ENCODE data around the gene CPA2.

Gene CPA2

DNA sequence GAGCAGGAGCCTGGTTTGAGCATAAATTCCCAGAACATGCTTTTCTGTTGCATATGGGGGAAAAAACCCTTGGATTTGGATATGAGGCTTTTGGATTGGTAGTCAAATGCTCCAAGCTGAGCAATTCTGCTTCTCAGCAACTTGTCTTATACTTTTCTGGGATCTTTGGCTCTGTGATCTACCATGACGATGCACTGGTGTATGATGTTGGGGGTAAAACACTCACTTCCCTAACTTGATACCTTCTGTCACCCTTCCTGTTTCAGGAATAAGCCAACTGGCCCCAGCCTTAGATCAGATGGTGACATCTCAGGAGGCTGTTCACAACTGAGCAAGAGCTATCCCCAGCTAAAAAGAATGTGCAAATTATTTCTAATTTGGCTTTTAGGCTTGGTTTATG is 13.2 kb downstream of the CPA2 start:
- no peak for DNase-seq (ENCODE audit: low read depth, low spot score)

- DNase-seq (ENCODE audit: low read depth, low spot score): peak; percentile 67
These were observed 14.6 kb downstream of the CPA2 start for GRCh38 chr7:130281260-130281659.

GRCh38 chr7:130286881-130287280 is 20.2 kb downstream of the CPA2 start:
- peak; percentile 37 for DNase-seq (ENCODE audit: low read depth, low spot score)

DNA sequence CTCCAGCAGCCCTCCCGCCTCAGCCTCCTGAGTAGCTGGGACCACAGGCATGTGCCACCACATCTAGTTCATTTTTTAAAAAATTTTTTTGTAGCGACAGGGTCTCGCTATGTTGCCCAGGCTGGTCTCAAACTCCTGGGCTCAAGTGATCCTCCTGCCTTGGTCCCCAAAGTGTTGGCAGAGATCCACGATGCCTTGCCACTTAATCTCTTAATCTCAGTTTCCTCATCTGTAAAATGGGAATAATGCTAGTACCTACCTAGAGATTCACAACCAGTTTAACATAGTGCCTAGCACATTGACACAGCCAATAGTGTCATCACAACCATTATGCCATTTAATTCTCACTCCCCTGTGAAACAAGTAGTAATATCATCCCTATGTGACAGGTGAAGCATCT is 21.5 kb downstream of the CPA2 start:
- no peak for DNase-seq (ENCODE audit: low read depth, low spot score)

DNA sequence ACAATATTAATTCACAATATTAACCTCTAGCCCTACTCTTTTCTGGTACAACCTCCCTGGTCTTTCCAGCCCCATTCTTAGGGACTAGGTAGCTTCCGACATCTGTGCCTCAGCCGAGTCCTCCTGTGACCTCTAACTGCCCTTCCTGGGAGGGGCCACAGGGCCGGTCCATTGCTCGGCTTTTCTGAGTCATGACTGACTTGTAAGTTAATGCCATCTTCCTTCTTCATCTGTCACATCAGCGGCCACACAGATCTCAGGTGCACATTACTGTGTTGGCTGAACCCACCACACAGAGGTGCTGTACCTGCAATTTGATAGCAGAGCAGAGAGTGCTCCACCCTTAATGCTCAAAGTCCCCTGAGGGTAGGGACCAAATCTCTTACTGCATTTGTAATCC is 22.2 kb downstream of the CPA2 start:
- no peak for DNase-seq (ENCODE audit: low read depth, low spot score)

DNA sequence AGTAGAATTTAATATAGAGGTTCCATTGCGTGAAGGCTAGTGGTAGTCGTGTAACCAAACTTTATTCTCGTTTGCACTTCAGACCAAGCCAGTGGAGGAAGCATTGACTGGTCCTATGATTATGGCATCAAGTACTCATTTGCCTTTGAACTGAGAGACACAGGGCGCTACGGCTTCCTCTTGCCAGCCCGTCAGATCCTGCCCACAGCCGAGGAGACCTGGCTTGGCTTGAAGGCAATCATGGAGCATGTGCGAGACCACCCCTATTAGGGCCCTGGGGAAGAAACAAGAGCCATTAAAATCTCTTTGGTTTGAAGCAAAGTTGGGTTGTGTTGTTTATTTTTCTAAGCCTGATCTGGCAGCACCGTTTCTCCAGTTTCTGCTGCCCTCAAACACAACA is 22.8 kb downstream of the CPA2 start:
- DNase-seq (ENCODE audit: low read depth, low spot score): no peak

DNA sequence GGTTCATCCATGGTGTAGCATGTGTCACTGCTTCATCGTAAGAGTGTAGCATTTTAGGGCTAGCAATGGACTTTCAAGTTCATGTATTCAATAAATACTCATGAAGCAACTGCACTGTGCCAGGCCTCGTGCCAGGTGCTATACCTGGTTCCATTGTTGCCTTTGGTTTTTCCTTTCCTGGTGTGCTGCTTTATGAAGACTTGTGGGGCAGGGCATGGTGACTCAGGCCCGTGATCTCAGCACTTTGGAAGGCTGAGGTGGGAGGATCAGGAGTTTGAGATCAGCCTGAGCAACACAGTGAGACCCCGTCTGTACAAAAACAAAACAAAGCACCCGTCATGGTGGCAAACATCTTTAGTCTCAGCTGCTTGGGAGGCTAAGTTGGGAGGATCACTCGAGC is 24.1 kb downstream of the CPA2 start:
- DNase-seq (ENCODE audit: low read depth, low spot score): peak; percentile 75

DNA sequence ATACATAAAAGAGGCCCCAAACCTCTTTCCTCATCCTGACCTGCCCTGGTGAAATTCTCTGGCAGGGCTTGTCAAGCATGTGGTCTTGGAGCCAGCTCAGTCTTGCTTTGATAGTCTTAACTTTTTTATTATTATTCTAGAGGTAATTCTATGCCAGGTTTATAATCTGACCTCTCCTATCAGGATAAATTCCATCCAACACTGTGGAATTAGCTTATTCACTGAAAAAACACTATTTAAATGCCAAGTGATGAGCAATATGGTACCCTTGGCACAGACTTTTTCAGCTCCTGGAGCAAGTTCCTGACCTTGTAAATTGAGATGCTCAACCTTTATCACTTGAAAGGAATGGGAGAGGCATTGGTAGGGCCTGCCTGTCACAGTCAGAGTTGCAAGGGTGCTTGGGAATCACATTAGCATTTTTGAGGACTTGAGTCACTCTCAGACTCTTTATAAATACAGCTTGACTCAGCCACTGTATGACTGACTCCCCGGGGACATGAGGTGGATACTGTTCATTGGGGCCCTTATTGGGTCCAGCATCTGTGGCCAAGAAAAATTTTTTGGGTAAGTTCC is 26.1 kb downstream of the CPA2 start, which contains the start of gene CPA4:
Gene CPA4 (plus strand): TSS at position 480 of the 576 bp plus-strand sequence. CDS start 20 bp downstream, at position 500.
- DNase-seq (ENCODE audit: low read depth, low spot score): peak; percentile 88

DNA sequence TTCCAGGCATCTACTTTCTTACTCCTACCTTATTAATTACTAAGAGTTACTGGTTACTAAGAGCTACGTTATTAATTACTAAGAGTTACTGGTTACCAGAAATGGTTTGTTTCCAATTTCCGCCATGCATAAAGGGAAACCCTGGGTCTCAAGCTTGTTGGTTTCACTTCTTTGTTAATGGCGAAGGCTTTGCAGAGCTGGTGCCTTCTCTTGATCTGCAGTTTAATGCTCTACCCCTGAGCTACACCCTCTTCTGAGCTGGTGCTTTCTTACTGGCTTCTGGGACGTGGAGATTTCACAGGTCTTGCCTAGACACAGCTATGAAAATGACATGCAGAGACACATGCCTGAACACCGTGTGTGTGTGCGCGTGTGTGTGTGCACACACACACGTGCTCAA is 26.9 kb downstream of the CPA2 start:
- no peak for DNase-seq (ENCODE audit: low read depth, low spot score)

DNA sequence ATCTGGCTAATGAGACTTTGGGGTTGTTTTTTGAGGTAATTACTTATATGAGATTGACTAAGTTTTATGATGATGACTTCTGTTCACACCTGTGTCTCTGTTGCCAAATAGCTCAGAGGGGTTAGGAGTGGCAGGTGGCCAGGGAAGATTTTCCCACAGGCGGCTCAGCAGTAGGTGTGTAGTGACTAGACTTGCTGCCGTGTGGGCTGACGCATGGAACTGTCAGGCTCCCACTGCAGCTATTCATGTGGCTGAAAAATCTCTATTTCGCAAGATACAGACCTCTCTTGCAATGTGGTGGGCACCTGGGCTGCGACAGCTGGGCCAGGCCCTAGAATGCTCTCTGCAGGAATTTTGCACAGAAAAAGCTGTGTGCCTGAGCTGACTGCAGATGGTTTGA is 27.7 kb downstream of the CPA2 start:
- no peak for DNase-seq (ENCODE audit: low read depth, low spot score)

DNA sequence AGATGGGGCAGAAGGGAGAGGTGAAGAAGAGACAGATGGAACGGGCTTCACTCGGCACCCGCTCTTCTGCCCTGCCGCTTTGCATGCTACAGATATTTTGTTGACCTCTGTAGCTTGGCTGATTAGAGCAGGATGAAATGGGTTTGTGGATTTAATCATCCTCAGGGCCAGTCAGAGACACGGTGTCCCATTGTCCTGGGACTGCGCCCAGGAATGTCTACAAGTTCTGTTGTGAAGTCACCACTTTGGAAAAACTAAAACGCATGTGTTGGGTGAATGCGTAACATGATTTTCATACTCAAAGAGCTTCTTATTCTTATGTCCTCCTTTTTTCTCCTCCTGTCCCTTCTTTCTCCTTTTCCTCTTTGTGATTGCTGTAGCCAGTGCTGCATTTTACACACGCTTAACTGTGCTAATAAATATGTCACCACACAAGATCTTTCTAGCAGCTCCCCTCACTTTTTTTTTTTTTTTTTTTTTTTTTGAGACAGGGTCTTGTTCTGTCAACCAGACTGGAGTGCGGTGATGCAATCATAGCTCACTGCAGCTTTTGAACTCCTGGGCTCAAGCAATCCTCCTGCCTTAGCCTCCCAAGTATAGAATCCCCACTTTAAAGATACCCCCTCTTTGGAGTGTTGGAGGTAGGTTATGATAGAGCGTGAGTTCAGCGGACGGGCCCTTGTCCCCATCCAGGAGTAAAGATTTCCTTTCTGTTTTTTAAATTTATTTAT is 29.7 kb downstream of the CPA2 start:
- DNase-seq (ENCODE audit: low read depth, low spot score): no peak

DNA sequence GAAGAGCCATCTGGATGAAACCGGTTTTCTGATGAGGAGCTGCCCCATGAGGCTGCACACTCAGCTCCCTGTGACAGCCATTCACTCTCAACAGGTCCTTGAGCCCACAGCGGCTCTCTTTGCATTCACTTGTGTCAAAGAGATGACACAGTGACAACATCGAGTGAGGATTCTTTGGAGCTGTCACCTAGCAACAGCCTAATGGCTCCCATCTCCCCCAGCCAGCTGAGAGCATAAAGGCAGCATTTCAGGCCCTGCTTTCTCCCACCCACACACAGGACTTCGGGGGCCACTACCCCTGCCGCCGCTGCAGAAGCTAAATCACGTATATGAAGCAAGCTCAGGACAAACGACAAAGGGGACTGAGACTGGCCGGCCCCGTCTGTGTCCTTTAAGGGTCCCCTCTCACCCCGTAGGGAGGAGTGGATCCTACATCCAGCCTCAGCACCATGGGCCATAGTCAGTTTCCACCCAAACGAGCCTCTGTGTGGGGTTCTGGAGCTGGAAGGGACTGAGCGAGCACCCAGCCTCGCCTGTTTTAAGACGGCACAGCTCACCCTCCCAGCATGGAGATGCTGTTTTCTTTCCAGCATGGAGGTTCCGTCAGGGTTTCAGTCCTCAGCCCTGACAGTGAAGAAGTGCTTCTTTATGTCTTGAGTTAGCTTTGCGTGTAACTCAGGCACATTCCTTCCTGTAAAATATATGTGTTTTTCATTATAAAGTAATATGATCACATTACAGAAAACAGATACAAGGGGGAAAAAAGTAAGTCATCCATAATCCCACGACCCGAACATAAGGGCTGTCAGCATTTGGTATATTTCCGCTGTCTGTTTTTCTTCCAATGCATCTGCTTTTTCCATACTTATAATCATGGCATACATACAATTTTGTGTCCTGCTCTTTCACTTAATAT is 31.2 kb downstream of the CPA2 start:
- no peak for DNase-seq (ENCODE audit: low read depth, low spot score)

GRCh38 chr7:130298544-130299326 is 32.1 kb downstream of the CPA2 start:
- DNase-seq (ENCODE audit: low read depth, low spot score): no peak

- no peak for DNase-seq (ENCODE audit: low read depth, low spot score)
These were observed 33.2 kb downstream of the CPA2 start for GRCh38 chr7:130299866-130300265.

GRCh38 chr7:130301501-130302020 is 34.9 kb downstream of the CPA2 start:
- DNase-seq (ENCODE audit: low read depth, low spot score): no peak

GRCh38 chr7:130302649-130303048 is 36.0 kb downstream of the CPA2 start:
- no peak for DNase-seq (ENCODE audit: low read depth, low spot score)

DNA sequence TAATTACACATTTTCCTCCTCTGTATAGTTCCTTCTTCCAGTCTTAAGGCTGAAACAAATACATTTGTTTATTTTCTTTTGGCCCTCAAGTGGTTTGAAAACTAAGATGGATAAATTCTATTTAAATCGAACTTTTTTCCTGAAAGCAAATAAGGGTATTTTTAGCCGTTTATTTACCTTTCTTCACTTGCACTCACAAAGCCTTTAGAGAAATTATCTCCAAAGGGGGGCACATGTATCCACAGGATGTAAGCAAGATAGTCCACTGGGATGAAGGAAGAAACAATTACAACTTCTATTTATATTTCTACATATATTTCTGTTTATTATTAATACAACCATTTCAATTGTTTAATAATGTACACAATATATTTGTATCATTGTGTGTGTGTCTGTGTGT is 36.5 kb downstream of the CPA2 start:
- no peak for DNase-seq (ENCODE audit: low read depth, low spot score)

GRCh38 chr7:130303551-130303950 is 36.9 kb downstream of the CPA2 start:
- DNase-seq (ENCODE audit: low read depth, low spot score): no peak

GRCh38 chr7:130303982-130304381 is 37.3 kb downstream of the CPA2 start:
- no peak for DNase-seq (ENCODE audit: low read depth, low spot score)

GRCh38 chr7:130304878-130305277 is 38.2 kb downstream of the CPA2 start:
- no peak for DNase-seq (ENCODE audit: low read depth, low spot score)

GRCh38 chr7:130305433-130306042 is 38.9 kb downstream of the CPA2 start:
- DNase-seq (ENCODE audit: low read depth, low spot score): no peak
